Heart right ventricle (tissue), 16 donors: ENCODE measurements around the gene CD1C. TPM values are rescaled to one million over a fixed set of nuclear protein-coding genes. Genes with fewer than 3 reads are reported as not detected.

Experiments
- ATAC-seq, 8 donors: fragments of 200-7000 bp; cut with Tn5 transposase; one replicate each; pipeline ENCODE4 v1.9.1; 2020; ENCODE audit warnings: mild to moderate bottlenecking in 8 of 8, moderate library complexity in 8 of 8, moderate number of reproducible peaks in 1 of 8
- DNase-seq, 2 donors: peaks; one replicate each; pipeline ENCODE4 v3.0.0-alpha.2; 2020
- H3K27ac ChIP-seq, 10 donors: fragments of 200-600 bp; sonication (generic) in 2 of 10; one replicate each; pipeline versions ENCODE4 v1.5.0 to v1.8.0; 2020 to 2022; ENCODE audit warnings: mild to moderate bottlenecking in 3 of 10
- H3K27me3 ChIP-seq, 7 donors: fragments of 200-600 bp; one replicate each; pipeline ENCODE4 v1.8.0; 2021 to 2022; ENCODE audit warnings: mild to moderate bottlenecking in 2 of 7
- H3K36me3 ChIP-seq, 9 donors: fragments of 200-600 bp; sonication (generic) in 1 of 9; one replicate each; pipeline versions ENCODE4 v1.5.0 to v1.8.0; 2020 to 2022; ENCODE audit warnings: mild to moderate bottlenecking in 2 of 9
- H3K4me1 ChIP-seq, 9 donors: fragments of 200-600 bp; sonication (generic) in 1 of 9; one replicate each; pipeline versions ENCODE4 v1.5.0 to v1.8.0; 2020 to 2022; ENCODE audit warnings: mild to moderate bottlenecking in 4 of 9
- H3K4me3 ChIP-seq, 10 donors: fragments of 200-600 bp; sonication (generic) in 2 of 10; one replicate each; pipeline versions ENCODE4 v1.5.0 to v1.8.0; 2020 to 2022; ENCODE audit warnings: mild to moderate bottlenecking in 7 of 10, moderate library complexity in 2 of 10
- H3K9me3 ChIP-seq, 11 donors: fragments of 200-600 bp in 10 of 11; sonication (generic) in 2 of 11; one replicate each; pipeline versions ENCODE4 v1.5.0 to v1.8.0; 2013 to 2022; ENCODE audit warnings: mild to moderate bottlenecking in 2 of 11, control low read depth in 1 of 11, moderate library complexity in 1 of 11
- WGBS, 2 donors: extraction: QIAGEN DNeasy Blood & Tissue Kit; methylation state at CpG; one replicate each; pipeline ENCODE4 v1.1.7; 2013; ENCODE audit warnings: inconsistent platforms in 1 of 2; 5-methylcytosine and 5-hydroxymethylcytosine counted together
- intact Hi-C, 10 donors: fragments of 100-400 bp; cut with DNase I; formaldehyde crosslinking; loops; one replicate each; pipeline versions ENCODE4 v1.11.1 to v1.14.2; 2022
- polyA plus RNA-seq, 2 donors: library from polyadenylated mRNA; stranded (reverse); fragments of 200-250 nt; gene quantifications; one replicate each; pipeline ENCODE4 v1.2.3, GENCODE V29; 2013
- total RNA-seq, 10 donors: library from RNA; stranded (reverse); fragmentation: NEBNext Ultra II Directional in 3 of 10; extraction: Animal tissue kit (Norgen Biotek cat#: 25700) in 3 of 10; gene quantifications; one replicate each; pipeline versions ENCODE4 v1.2.1 to v1.2.4, GENCODE V29; 2021 to 2023
- TF ChIP-seq, protein P1 (sequence below), 9 donors: fragments of 200-600 bp; sonication (generic) in 2 of 9; IDR thresholded peaks; one replicate each; pipeline versions ENCODE4 v1.5.0 to v1.8.0; 2021 to 2022; ENCODE audit warnings: antibody characterized with exemption in 9 of 9, mild to moderate bottlenecking in 5 of 9, moderate library complexity in 1 of 9
- donor health status: Arrhythmogenic right ventricular cardiomyopathy.
- donor health status: ischemic (EF 13 %, LVEDD 7.1; RV severe dilation, severe dysfunction).
- donor health status: healthy with polysubstance abuse.
- donor health status: DM: no; HTN: yes; CAD: no.
- donor health status: DM: no; HTN: no; CAD: no.
- donor health status: ischemic (EF 25% LVEDD 6.9; RV normal size, moderate dysfunction).
- donor health status: ischemic (EF 25% LVEDD 5.7; RV mildly dilated, moderate dysfunction).
- donor health status: healthy.
- donor health status: DM: yes; HTN: yes; CAD: no.
- donor health status: Ischemic cardiomyopathy.
- donor health status: ischemic (EF 35%, LVEDD 5.7; RV mildly dilated, moderate dysfunction).
- donor health status: nonischemic (EF 11% LVEDD 7.7; RV severe dilation, severe dysfunction).
- donor health status: DM: yes; HTN: yes; CAD: no.
- donor health status: PGD.
- donor health status: ischemic (EF 29% LVEDD 5.4; RV normal size, mild dysfunction).
- donor health status: nonischemic (EF 23%, LVEDD 6.1; RV moderate dilation, normal function).

The CD1C gene
- total and polyA plus RNA-seq, 12 donors, result 0.26 to 1.2 (median 0.55) TPM; not detected in 4

GRCh38 chr1:158324395-158324794, 34.7 kb downstream of the CD1C start:
- no peaks in the 10 kb centered on the region for H3K27me3 ChIP-seq
- DNase-seq, result no peak
- no peak overlapping the region for H3K4me3 ChIP-seq
- intact Hi-C loops, result no loop called here
- H3K36me3 ChIP-seq, result no peaks in the 10 kb centered on the region
- H3K27ac ChIP-seq, result no peak overlapping the region
- WGBS, 2 donors, result 85 to 87% methylated on average over 4 of the region's 4 CpGs
- H3K4me1 ChIP-seq, result peaks cover 0 to 5% (median 0%) of the 10 kb centered on the region in 9 donors
- peaks cover 0 to 17% (median 0%) of the 10 kb centered on the region in 11 donors for H3K9me3 ChIP-seq
- no peak for ATAC-seq
- TF ChIP-seq, protein P1, sequence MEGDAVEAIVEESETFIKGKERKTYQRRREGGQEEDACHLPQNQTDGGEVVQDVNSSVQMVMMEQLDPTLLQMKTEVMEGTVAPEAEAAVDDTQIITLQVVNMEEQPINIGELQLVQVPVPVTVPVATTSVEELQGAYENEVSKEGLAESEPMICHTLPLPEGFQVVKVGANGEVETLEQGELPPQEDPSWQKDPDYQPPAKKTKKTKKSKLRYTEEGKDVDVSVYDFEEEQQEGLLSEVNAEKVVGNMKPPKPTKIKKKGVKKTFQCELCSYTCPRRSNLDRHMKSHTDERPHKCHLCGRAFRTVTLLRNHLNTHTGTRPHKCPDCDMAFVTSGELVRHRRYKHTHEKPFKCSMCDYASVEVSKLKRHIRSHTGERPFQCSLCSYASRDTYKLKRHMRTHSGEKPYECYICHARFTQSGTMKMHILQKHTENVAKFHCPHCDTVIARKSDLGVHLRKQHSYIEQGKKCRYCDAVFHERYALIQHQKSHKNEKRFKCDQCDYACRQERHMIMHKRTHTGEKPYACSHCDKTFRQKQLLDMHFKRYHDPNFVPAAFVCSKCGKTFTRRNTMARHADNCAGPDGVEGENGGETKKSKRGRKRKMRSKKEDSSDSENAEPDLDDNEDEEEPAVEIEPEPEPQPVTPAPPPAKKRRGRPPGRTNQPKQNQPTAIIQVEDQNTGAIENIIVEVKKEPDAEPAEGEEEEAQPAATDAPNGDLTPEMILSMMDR (IDR thresholded peaks at IDR 0.05), result no peak

GRCh38 chr1:158327481-158327880, 37.8 kb downstream of the CD1C start:
- Histone ChIP-seq H3K4me1 (peaks cover 0 to 5% (median 0%) of the 10 kb centered on the region in 9 donors), H3K27ac (no peak overlapping the region), H3K4me3 (no peak overlapping the region), H3K27me3 (peaks cover 0 to 10% (median 0%) of the 10 kb centered on the region in 7 donors), H3K9me3 (peaks cover 0 to 13% (median 0%) of the 10 kb centered on the region in 11 donors), H3K36me3 (no peaks in the 10 kb centered on the region)
- TF ChIP-seq, protein P1 (IDR thresholded peaks at IDR 0.05), result no peak
- ATAC-seq, result no peak
- intact Hi-C loops, result no loop called here
- DNase-seq, result no peak

GRCh38 chr1:158328426-158328825, 38.7 kb downstream of the CD1C start:
- intact Hi-C loops, result no loop called here
- Histone ChIP-seq H3K4me1 (peaks cover 0 to 5% (median 0%) of the 10 kb centered on the region in 9 donors), H3K27ac (no peak overlapping the region), H3K36me3 (no peaks in the 10 kb centered on the region), H3K9me3 (peaks cover 0 to 4% (median 0%) of the 10 kb centered on the region in 11 donors), H3K27me3 (peaks cover 0 to 13% (median 0%) of the 10 kb centered on the region in 7 donors), H3K4me3 (no peak overlapping the region)
- DNase-seq (no peak), ATAC-seq (no peak)
- TF ChIP-seq, protein P1 (IDR thresholded peaks at IDR 0.05), result no peak
- WGBS, 2 donors, result 87 to 88% methylated on average over 3 of the region's 3 CpGs

DNA sequence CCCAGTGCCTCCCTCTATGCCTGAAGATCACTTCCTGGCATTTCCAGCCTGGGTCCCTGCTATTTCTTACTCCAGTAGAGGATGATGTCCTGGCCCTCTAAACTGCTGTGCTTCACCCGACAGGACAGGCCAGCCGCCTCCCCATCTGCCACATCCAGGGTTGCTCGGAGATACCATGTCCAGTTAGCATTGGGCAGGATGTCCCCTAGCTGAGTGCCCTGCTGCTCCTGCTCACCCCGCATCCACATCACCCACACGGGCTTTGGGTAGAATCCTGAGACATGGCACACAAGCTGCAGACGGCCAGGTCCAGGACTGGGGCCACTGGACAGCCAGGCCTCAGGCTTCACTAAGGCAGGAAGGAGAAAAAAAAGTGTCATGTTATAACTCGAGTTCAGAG, 39.6 kb downstream of the CD1C start:
- Histone ChIP-seq H3K9me3 (no peaks in the 10 kb centered on the region), H3K4me3 (no peak overlapping the region), H3K4me1 (peaks cover 0 to 8% (median 0%) of the 10 kb centered on the region in 9 donors), H3K27me3 (peaks cover 0 to 13% (median 0%) of the 10 kb centered on the region in 7 donors), H3K36me3 (no peaks in the 10 kb centered on the region), H3K27ac (no peak overlapping the region)
- DNase-seq, result no peak
- ATAC-seq, result no peak
- WGBS, 2 donors, result 91 to 94% methylated on average over 7 of the region's 7 CpGs
- intact Hi-C loops, result no loop called here
- TF ChIP-seq, protein P1 (IDR thresholded peaks at IDR 0.05), result no peak
